Left ventricle myocardium inferior (tissue), 1 donor: ENCODE results near the gene SAMD3. TPM values are rescaled to one million over a fixed set of nuclear protein-coding genes. Genes with fewer than 3 reads are reported as not detected.

Experiments used
- DNase-seq: peaks from one replicate; pipeline ENCODE4 v3.0.0-alpha.2; 2020
- H3K27ac ChIP-seq: fragments of 200-600 bp; replicated peaks from 2 replicates; pipeline ENCODE4 v1.8.0; 2021
- H3K27me3 ChIP-seq: fragments of 200-600 bp; 2 replicates; pipeline ENCODE4 v1.8.0; 2021; ENCODE audit warnings: low read depth
- H3K36me3 ChIP-seq: fragments of 200-600 bp; 2 replicates; pipeline ENCODE4 v1.8.0; 2021
- H3K4me1 ChIP-seq: fragments of 200-600 bp; 2 replicates; pipeline ENCODE4 v1.8.0; 2021
- H3K4me3 ChIP-seq: fragments of 200-600 bp; 2 replicates; pipeline ENCODE4 v1.8.0; 2021; ENCODE audit warnings: mild to moderate bottlenecking, moderate library complexity
- H3K9me3 ChIP-seq: fragments of 200-600 bp; replicated peaks from 2 replicates; pipeline ENCODE4 v1.8.0; 2021
- CTCF ChIP-seq: fragments of 200-600 bp; IDR thresholded peaks from 2 replicates; pipeline ENCODE4 v1.8.0; 2021; ENCODE audit warnings: antibody characterized with exemption, mild to moderate bottlenecking, borderline replicate concordance
- intact Hi-C: fragments of 100-400 bp; cut with micrococcal nuclease; formaldehyde crosslinking; loops from one replicate; pipeline ENCODE4 v1.11.0; 2022
- total RNA-seq: library from RNA; stranded (reverse); fragmentation: NEBNext Ultra II Directional; extraction: Animal tissue kit (Norgen Biotek cat#: 25700); gene quantifications from one replicate; pipeline ENCODE4 v1.2.1, GENCODE V29; 2021
- donor health status: DM: no; HTN: yes; CAD: no; lungs with severe emphysema.

Gene SAMD3
- total RNA-seq, 1 donor from 2014 or later = not detected

GRCh38 chr6:130136798-130137197 lies 86.0 kb downstream of the SAMD3 start:
- H3K27me3 ChIP-seq = no peaks in the 10 kb centered on the region
- H3K4me3 ChIP-seq = no peak overlapping the region
- no peak for TF ChIP-seq CTCF
- intact Hi-C loops = no loop called here
- no peak overlapping the region for H3K27ac ChIP-seq
- H3K9me3 ChIP-seq = no peaks in the 10 kb centered on the region
- peaks cover 15% of the 10 kb centered on the region for H3K36me3 ChIP-seq
- DNase-seq = no peak
- no peaks in the 10 kb centered on the region for H3K4me1 ChIP-seq

DNA sequence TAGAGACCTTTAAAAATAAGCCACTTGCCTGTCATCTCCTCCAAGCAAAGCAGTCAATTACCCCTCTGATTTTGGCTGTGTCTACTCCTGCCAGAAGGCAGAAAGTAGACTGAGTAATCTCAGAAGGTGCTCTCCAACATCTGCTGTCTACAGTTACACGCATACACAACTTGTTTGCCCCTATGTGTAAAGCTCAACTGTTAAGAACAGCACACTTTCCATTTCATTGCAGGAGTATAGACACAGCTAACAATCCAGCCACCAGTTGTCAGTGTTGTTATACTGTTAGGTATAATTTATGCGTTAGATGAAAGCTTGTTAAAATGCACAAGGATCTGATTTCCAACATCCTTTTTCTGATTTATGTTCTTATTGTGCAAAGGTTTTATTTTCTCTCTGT lies 88.2 kb downstream of the SAMD3 start:
- H3K4me3 ChIP-seq = no peak overlapping the region
- no peaks in the 10 kb centered on the region for H3K4me1 ChIP-seq
- intact Hi-C loops = no loop called here
- no peak for DNase-seq
- H3K36me3 ChIP-seq = peaks cover 13% of the 10 kb centered on the region
- no peaks in the 10 kb centered on the region for H3K9me3 ChIP-seq
- H3K27ac ChIP-seq = no peak overlapping the region
- no peak for TF ChIP-seq CTCF
- no peaks in the 10 kb centered on the region for H3K27me3 ChIP-seq

- peaks cover 10% of the 10 kb centered on the region for H3K36me3 ChIP-seq
- no peaks in the 10 kb centered on the region for H3K4me1 ChIP-seq
- H3K27ac ChIP-seq = no peak overlapping the region
- no peaks in the 10 kb centered on the region for H3K27me3 ChIP-seq
- no peak for DNase-seq
- no peak for TF ChIP-seq CTCF
- no peak overlapping the region for H3K4me3 ChIP-seq
- no peaks in the 10 kb centered on the region for H3K9me3 ChIP-seq
- intact Hi-C loops = no loop called here
These were observed 90.5 kb downstream of the SAMD3 start for GRCh38 chr6:130132286-130132701.

GRCh38 chr6:130129762-130130246 lies 92.9 kb downstream of the SAMD3 start:
- H3K9me3 ChIP-seq = no peaks in the 10 kb centered on the region
- no peak overlapping the region for H3K27ac ChIP-seq
- no peak for TF ChIP-seq CTCF
- no peaks in the 10 kb centered on the region for H3K36me3 ChIP-seq
- intact Hi-C loops = no loop called here
- no peak overlapping the region for H3K4me3 ChIP-seq
- no peak for DNase-seq
- H3K4me1 ChIP-seq = no peaks in the 10 kb centered on the region
- no peaks in the 10 kb centered on the region for H3K27me3 ChIP-seq

DNA sequence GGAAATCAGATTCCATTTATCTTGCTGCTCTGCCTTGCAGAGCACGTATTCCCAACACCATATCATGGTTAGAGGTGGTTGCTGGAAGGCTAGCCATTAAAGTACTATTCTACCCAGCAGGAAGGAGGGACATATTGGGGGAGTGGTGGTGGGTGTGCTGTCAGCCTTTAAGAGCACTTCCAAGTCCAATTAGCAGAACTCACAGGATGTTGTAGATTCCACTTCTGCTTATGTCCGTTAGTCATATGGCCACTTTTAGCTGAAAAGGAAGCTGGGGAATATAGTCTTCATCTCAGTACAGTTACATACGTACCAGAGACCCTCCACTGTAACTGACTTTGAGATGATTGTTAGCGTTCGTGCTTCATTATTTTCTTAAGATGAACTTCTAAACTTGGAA lies 94.4 kb downstream of the SAMD3 start:
- no peaks in the 10 kb centered on the region for H3K9me3 ChIP-seq
- no peak overlapping the region for H3K4me3 ChIP-seq
- H3K27me3 ChIP-seq = no peaks in the 10 kb centered on the region
- no peaks in the 10 kb centered on the region for H3K36me3 ChIP-seq
- no peaks in the 10 kb centered on the region for H3K4me1 ChIP-seq
- H3K27ac ChIP-seq = no peak overlapping the region
- no peak for DNase-seq
- intact Hi-C loops = no loop called here
- TF ChIP-seq CTCF = no peak

- TF ChIP-seq CTCF = no peak
- no peaks in the 10 kb centered on the region for H3K9me3 ChIP-seq
- no peak overlapping the region for H3K27ac ChIP-seq
- no peak overlapping the region for H3K4me3 ChIP-seq
- intact Hi-C loops = no loop called here
- no peak for DNase-seq
- H3K27me3 ChIP-seq = no peaks in the 10 kb centered on the region
- no peaks in the 10 kb centered on the region for H3K4me1 ChIP-seq
- H3K36me3 ChIP-seq = no peaks in the 10 kb centered on the region
These were observed 95.6 kb downstream of the SAMD3 start for GRCh38 chr6:130127195-130127594.
